Activated CD8-positive, alpha-beta T cell treated with anti-CD3 and anti-CD28 coated beads, Interleukin-2, amount 10 ng/mL, durations not matched to agents 7 days and 5 days (primary cell): ENCODE results near the gene EML1. TPM values are rescaled to one million over a fixed set of nuclear protein-coding genes. Genes with fewer than 3 reads are reported as not detected.

ENCODE experiments used
- ATAC-seq: fragments of 150-1000 bp; cut with Tn5 transposase; one replicate; pipeline ENCODE4 v1.10.0; 2021; ENCODE audit warnings: moderate library complexity
- CTCF ChIA-PET: fragments of 350-600 bp; sonication (Branson Sonifier 250); formaldehyde crosslinking; loops from one replicate; lab custom pipeline; 2021; ENCODE audit warnings: antibody characterized with exemption; lab: Charles Lee
- POLR2A ChIA-PET: fragments of 350-600 bp; sonication (Branson Sonifier 250); formaldehyde crosslinking; loops from one replicate; lab custom pipeline; 2021; ENCODE audit warnings: antibody characterized with exemption; lab: Charles Lee
- DNase-seq: peaks from one replicate; pipeline ENCODE4 v3.0.0-alpha.2; 2020
- H3K27ac Mint-ChIP-seq: one replicate; pipeline ENCODE4 v1.8.0; 2021; ENCODE audit warnings: mild to moderate bottlenecking, mixed read lengths
- H3K27me3 Mint-ChIP-seq: one replicate; pipeline ENCODE4 v1.8.0; 2021; ENCODE audit warnings: low read depth, mixed read lengths
- H3K36me3 Mint-ChIP-seq: one replicate; pipeline ENCODE4 v1.8.0; 2021; ENCODE audit warnings: low read depth, mixed read lengths
- H3K4me1 Mint-ChIP-seq: one replicate; pipeline ENCODE4 v1.8.0; 2021; ENCODE audit warnings: low read depth, mixed read lengths
- H3K4me3 Mint-ChIP-seq: one replicate; pipeline ENCODE4 v1.8.0; 2021; ENCODE audit warnings: mild to moderate bottlenecking, mixed read lengths
- H3K9me3 Mint-ChIP-seq: one replicate; pipeline ENCODE4 v1.8.0; 2022; ENCODE audit warnings: mixed read lengths; ENCODE audit not compliant: insufficient read depth
- total RNA-seq, 2 experiments: library from RNA; stranded (reverse); gene quantifications; one replicate each; pipeline ENCODE4 v1.2.3, GENCODE V29; 2021

EML1 gene
- total RNA-seq, 2 experiments from 2014 or later, result not detected

- Mint-ChIP-seq H3K27me3 (peaks cover 17% of the 10 kb centered on the region), H3K36me3 (peaks cover 5% of the 10 kb centered on the region), H3K9me3 (no peaks in the 10 kb centered on the region), H3K4me3 (peak overlapping the region; percentile 94), H3K4me1 (peaks cover 13% of the 10 kb centered on the region), H3K27ac (peak overlapping the region; percentile 90)
- no peak for DNase-seq
- CTCF ChIA-PET, result interaction anchor here (0.9 to 1.2 kb wide), 3 partner anchors 9 to 220 kb away, joined by 3 to 4 read pairs (median 3); no protein-coding TSS in a partner anchor
- POLR2A ChIA-PET, result no interaction called here
- ATAC-seq, result no peak
Observed at GRCh38 chr14:99972748-99973466, 179.7 kb downstream of the EML1 start.

- ChIA-PET POLR2A (interaction anchor here (0.5 to 0.6 kb wide), 2 partner anchors 370 to 519 kb away, joined by 3 read pairs; no protein-coding TSS in a partner anchor), CTCF (interaction anchor here (1.1 kb wide), 1 partner anchor 218 kb away, joined by 4 read pairs; no protein-coding TSS in a partner anchor)
- H3K9me3 Mint-ChIP-seq, result no peaks in the 10 kb centered on the region
- H3K4me3 Mint-ChIP-seq, result no peak overlapping the region
- H3K4me1 Mint-ChIP-seq, result peaks cover 13% of the 10 kb centered on the region
- no peak for DNase-seq
- H3K27me3 Mint-ChIP-seq, result peaks cover 4% of the 10 kb centered on the region
- no peak overlapping the region for H3K27ac Mint-ChIP-seq
- ATAC-seq, result no peak
- peaks cover 5% of the 10 kb centered on the region for H3K36me3 Mint-ChIP-seq
Observed at GRCh38 chr14:99975190-99975589, 182.0 kb downstream of the EML1 start.

GRCh38 chr14:99976021-99976420, 182.8 kb downstream of the EML1 start:
- ChIA-PET POLR2A (no interaction called here), CTCF (interaction anchor here (1.5 kb wide), 1 partner anchor 217 kb away, joined by 7 read pairs; no protein-coding TSS in a partner anchor)
- H3K4me3 Mint-ChIP-seq, result no peak overlapping the region
- no peak for ATAC-seq
- no peak overlapping the region for H3K27ac Mint-ChIP-seq
- H3K27me3 Mint-ChIP-seq, result no peaks in the 10 kb centered on the region
- DNase-seq, result no peak
- H3K4me1 Mint-ChIP-seq, result peaks cover 13% of the 10 kb centered on the region
- peaks cover 5% of the 10 kb centered on the region for H3K36me3 Mint-ChIP-seq
- H3K9me3 Mint-ChIP-seq, result no peaks in the 10 kb centered on the region

- peaks cover 5% of the 10 kb centered on the region for H3K36me3 Mint-ChIP-seq
- ATAC-seq, result no peak
- no peak overlapping the region for H3K27ac Mint-ChIP-seq
- ChIA-PET POLR2A (no interaction called here), CTCF (interaction anchor here (1.3 to 1.5 kb wide), 2 partner anchors 30 to 216 kb away, joined by 3 to 7 read pairs; no protein-coding TSS in a partner anchor)
- peaks cover 14% of the 10 kb centered on the region for H3K4me1 Mint-ChIP-seq
- no peak overlapping the region for H3K4me3 Mint-ChIP-seq
- DNase-seq, result no peak
- H3K27me3 Mint-ChIP-seq, result no peaks in the 10 kb centered on the region
- H3K9me3 Mint-ChIP-seq, result no peaks in the 10 kb centered on the region
Observed at GRCh38 chr14:99976681-99977080, 183.5 kb downstream of the EML1 start.

- ChIA-PET CTCF (interaction anchor here (1.8 to 5.1 kb wide), 3 partner anchors 9 to 213 kb away, joined by 5 to 51 read pairs (median 36); no protein-coding TSS in a partner anchor), POLR2A (no interaction called here)
- ATAC-seq (no peak), DNase-seq (no peak)
- Mint-ChIP-seq H3K36me3 (peaks cover 1% of the 10 kb centered on the region), H3K27me3 (no peaks in the 10 kb centered on the region), H3K4me3 (no peak overlapping the region), H3K9me3 (no peaks in the 10 kb centered on the region), H3K4me1 (peaks cover 22% of the 10 kb centered on the region), H3K27ac (no peak overlapping the region)
Observed at GRCh38 chr14:99980299-99980698, 187.1 kb downstream of the EML1 start.

GRCh38 chr14:99981806-99982205, 188.6 kb downstream of the EML1 start:
- Mint-ChIP-seq H3K36me3 (peaks cover 4% of the 10 kb centered on the region), H3K27me3 (no peaks in the 10 kb centered on the region), H3K4me1 (peaks cover 22% of the 10 kb centered on the region), H3K4me3 (no peak overlapping the region), H3K27ac (no peak overlapping the region), H3K9me3 (peaks cover 5% of the 10 kb centered on the region)
- ATAC-seq (no peak), DNase-seq (no peak)
- POLR2A ChIA-PET, result no interaction called here
- CTCF ChIA-PET, result interaction anchor here (0.9 to 5.1 kb wide), 19 partner anchors 8 to 240 kb away, joined by 3 to 51 read pairs (median 4); no protein-coding TSS in a partner anchor

- peaks cover 22% of the 10 kb centered on the region for H3K4me1 Mint-ChIP-seq
- peaks cover 4% of the 10 kb centered on the region for H3K36me3 Mint-ChIP-seq
- no peak overlapping the region for H3K27ac Mint-ChIP-seq
- peaks cover 6% of the 10 kb centered on the region for H3K9me3 Mint-ChIP-seq
- no peaks in the 10 kb centered on the region for H3K27me3 Mint-ChIP-seq
- H3K4me3 Mint-ChIP-seq, result no peak overlapping the region
- CTCF ChIA-PET, result interaction anchor here (0.7 to 5.1 kb wide), 36 partner anchors 10 to 264 kb away, joined by 3 to 51 read pairs (median 5); partner anchors contain the start of gene EVL
- ATAC-seq (peak; percentile 87), DNase-seq (peak; percentile 78)
- POLR2A ChIA-PET, result interaction anchor here (0.8 to 1.8 kb wide), 5 partner anchors 11 to 239 kb away, joined by 3 to 7 read pairs (median 4); partner anchors contain the start of gene EVL
Observed at GRCh38 chr14:99982537-99983250, 189.5 kb downstream of the EML1 start.

GRCh38 chr14:99983251-99984015, 190.2 kb downstream of the EML1 start:
- H3K27me3 Mint-ChIP-seq, result no peaks in the 10 kb centered on the region
- peak overlapping the region; percentile 0 for H3K27ac Mint-ChIP-seq
- peaks cover 4% of the 10 kb centered on the region for H3K36me3 Mint-ChIP-seq
- H3K4me3 Mint-ChIP-seq, result no peak overlapping the region
- peaks cover 6% of the 10 kb centered on the region for H3K9me3 Mint-ChIP-seq
- peaks cover 22% of the 10 kb centered on the region for H3K4me1 Mint-ChIP-seq
- ChIA-PET POLR2A (interaction anchor here (0.8 to 1.8 kb wide), 6 partner anchors 12 to 238 kb away, joined by 3 to 7 read pairs (median 4); partner anchors contain the start of gene EVL), CTCF (interaction anchor here (0.7 to 5.1 kb wide), 38 partner anchors 8 to 263 kb away, joined by 3 to 51 read pairs (median 5); partner anchors contain the start of gene EVL)
- DNase-seq (no peak), ATAC-seq (no peak)

- H3K4me3 Mint-ChIP-seq, result no peak overlapping the region
- DNase-seq (no peak), ATAC-seq (no peak)
- H3K36me3 Mint-ChIP-seq, result peaks cover 4% of the 10 kb centered on the region
- ChIA-PET CTCF (interaction anchor here (1.0 to 5.1 kb wide), 26 partner anchors 8 to 262 kb away, joined by 3 to 51 read pairs (median 7); partner anchors contain the start of gene EVL), POLR2A (interaction anchor here (1.4 to 1.8 kb wide), 3 partner anchors 82 to 94 kb away, joined by 4 to 7 read pairs (median 5); no protein-coding TSS in a partner anchor)
- no peak overlapping the region for H3K27ac Mint-ChIP-seq
- H3K27me3 Mint-ChIP-seq, result no peaks in the 10 kb centered on the region
- H3K9me3 Mint-ChIP-seq, result peaks cover 6% of the 10 kb centered on the region
- peaks cover 22% of the 10 kb centered on the region for H3K4me1 Mint-ChIP-seq
Observed at GRCh38 chr14:99984036-99984435, 190.8 kb downstream of the EML1 start.

- Mint-ChIP-seq H3K27me3 (peaks cover 2% of the 10 kb centered on the region), H3K4me1 (peaks cover 22% of the 10 kb centered on the region), H3K4me3 (no peak overlapping the region), H3K27ac (no peak overlapping the region), H3K9me3 (peaks cover 6% of the 10 kb centered on the region), H3K36me3 (peaks cover 4% of the 10 kb centered on the region)
- DNase-seq, result no peak
- ChIA-PET CTCF (no interaction called here), POLR2A (no interaction called here)
- ATAC-seq, result no peak
Observed at GRCh38 chr14:99986396-99986795, 193.2 kb downstream of the EML1 start.

GRCh38 chr14:99989032-99989431, 195.8 kb downstream of the EML1 start:
- Mint-ChIP-seq H3K4me3 (no peak overlapping the region), H3K9me3 (peaks cover 6% of the 10 kb centered on the region), H3K27me3 (peaks cover 4% of the 10 kb centered on the region), H3K36me3 (peaks cover 4% of the 10 kb centered on the region), H3K4me1 (peaks cover 1% of the 10 kb centered on the region), H3K27ac (no peak overlapping the region)
- POLR2A ChIA-PET, result no interaction called here
- CTCF ChIA-PET, result no interaction called here
- no peak for ATAC-seq
- DNase-seq, result no peak
